ENCODE results near the gene MRC1. TPM values are rescaled to one million over a fixed set of nuclear protein-coding genes. Genes with fewer than 3 reads are reported as not detected.

Gene MRC1
- total and polyA plus RNA-seq, 2 experiments from 2014 or later: not detected

DNA sequence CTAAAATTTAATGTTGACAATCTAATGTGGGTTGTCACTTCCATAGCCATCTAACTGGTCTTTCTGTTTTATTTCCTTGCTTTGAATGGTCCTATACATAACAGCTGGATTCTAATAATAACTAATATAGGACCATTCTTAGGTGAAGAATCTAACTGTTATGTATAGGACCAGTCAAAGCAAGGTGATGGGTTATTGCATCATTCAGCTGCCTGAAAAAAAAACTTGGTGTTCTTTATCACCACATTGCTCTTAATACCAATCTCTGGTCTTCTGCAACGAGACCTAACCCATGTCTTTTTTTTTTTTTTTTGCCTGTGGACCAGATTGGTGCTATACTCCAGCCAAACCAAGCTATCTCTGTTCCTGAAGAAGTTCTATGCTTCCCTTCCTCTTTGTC is 96.9 kb downstream of the MRC1 start:
- H3K4me1 Mint-ChIP-seq: no peaks in the 10 kb centered on the region; the same call in 2 of the 3 replicates
- Histone ChIP-seq H3K79me2 (replicated peaks; ENCODE audit: insufficient read depth) (no peaks in the 10 kb centered on the region), H3K4me3 (no peak overlapping the region), H3F3A (replicated peaks; ENCODE audit: low read depth) (no peaks in the 10 kb centered on the region), H4K20me1 (replicated peaks; ENCODE audit: insufficient read depth) (no peaks in the 10 kb centered on the region), H3K4me1 (ENCODE audit: insufficient read depth) (no peaks in the 10 kb centered on the region), H3K27me3 (ENCODE audit: insufficient read depth) (no peaks in the 10 kb centered on the region), H2AFZ (no peak overlapping the region), H3K27ac (ENCODE audit: low read depth) (no peak overlapping the region), H3K36me3 (ENCODE audit: insufficient read depth) (no peaks in the 10 kb centered on the region), H3K9me2 (ENCODE audit: insufficient read depth) (no peaks in the 10 kb centered on the region), H3K4me2 (no peak overlapping the region)
- H3K27me3 Mint-ChIP-seq (ENCODE audit: insufficient read depth, low read depth, poor library complexity): peaks cover 2% of the 10 kb centered on the region
- TF ChIP-seq REST (IDR thresholded peaks at IDR 0.05; ENCODE audit: unreplicated experiment): no peak
- TF ChIP-seq JUNB (IDR thresholded peaks at IDR 0.05; ENCODE audit: unreplicated experiment): no peak
- H3K27ac Mint-ChIP-seq: peak overlapping the region; percentile 42; the same call in 1 of the 2 replicates
- no peak for DNase-seq (ENCODE audit: low spot score)
- H3K9me3 Mint-ChIP-seq: no peaks in the 10 kb centered on the region
- no peak overlapping the region for H3K4me3 Mint-ChIP-seq
- no peaks in the 10 kb centered on the region for H3K36me3 Mint-ChIP-seq (ENCODE audit: low read depth)
- no peak for ATAC-seq

DNA sequence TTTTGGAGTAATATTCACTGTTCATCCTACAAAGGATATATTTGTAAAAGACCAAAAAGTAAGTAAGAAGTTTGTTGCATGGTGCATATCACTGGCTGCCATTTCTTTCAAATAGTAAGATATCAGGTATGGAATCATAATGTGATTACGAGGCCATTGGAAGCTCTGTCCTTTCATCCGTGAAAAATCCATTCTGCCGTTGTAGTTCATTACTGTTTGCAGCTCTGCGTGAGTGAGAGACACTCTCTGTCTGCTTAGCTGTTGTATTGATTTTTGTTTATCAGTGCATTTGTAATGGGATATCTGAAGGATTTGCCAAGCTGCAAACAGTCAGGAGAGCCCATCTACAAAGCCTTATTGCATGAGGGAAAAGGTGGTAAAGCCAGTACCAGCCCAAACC is 98.5 kb downstream of the MRC1 start:
- Histone ChIP-seq H3K4me3 (no peak overlapping the region), H3K27ac (ENCODE audit: low read depth) (no peak overlapping the region), H3K4me2 (no peak overlapping the region), H3F3A (replicated peaks; ENCODE audit: low read depth) (no peaks in the 10 kb centered on the region), H3K9me2 (ENCODE audit: insufficient read depth) (no peaks in the 10 kb centered on the region), H3K79me2 (replicated peaks; ENCODE audit: insufficient read depth) (no peaks in the 10 kb centered on the region), H3K36me3 (ENCODE audit: insufficient read depth) (no peaks in the 10 kb centered on the region), H2AFZ (0 out of 2 replicates have a peak overlapping the region, but pooled peaks have one; percentile 39), H3K4me1 (ENCODE audit: insufficient read depth) (no peaks in the 10 kb centered on the region), H3K27me3 (ENCODE audit: insufficient read depth) (no peaks in the 10 kb centered on the region), H4K20me1 (replicated peaks; ENCODE audit: insufficient read depth) (no peaks in the 10 kb centered on the region)
- ATAC-seq (no peak), DNase-seq (ENCODE audit: low spot score) (no peak)
- Mint-ChIP-seq H3K4me3 (no peak overlapping the region), H3K4me1 (no peaks in the 10 kb centered on the region; the same call in 2 of the 3 replicates), H3K27me3 (ENCODE audit: insufficient read depth, low read depth, poor library complexity) (peaks cover 2% of the 10 kb centered on the region), H3K27ac (no peak overlapping the region), H3K36me3 (ENCODE audit: low read depth) (no peaks in the 10 kb centered on the region), H3K9me3 (peaks cover 4% of the 10 kb centered on the region; the same call in 1 of the 3 replicates)
- no peak for TF ChIP-seq NANOG (IDR thresholded peaks at IDR 0.05; ENCODE audit: borderline replicate concordance)

- Mint-ChIP-seq H3K4me3 (no peak overlapping the region), H3K27me3 (ENCODE audit: insufficient read depth, low read depth, poor library complexity) (peaks cover 2% of the 10 kb centered on the region), H3K36me3 (ENCODE audit: low read depth) (no peaks in the 10 kb centered on the region), H3K9me3 (peaks cover 4% of the 10 kb centered on the region; the same call in 1 of the 3 replicates), H3K27ac (no peak overlapping the region), H3K4me1 (no peaks in the 10 kb centered on the region; the same call in 2 of the 3 replicates)
- H3K36me3 ChIP-seq (ENCODE audit: insufficient read depth): no peaks in the 10 kb centered on the region
- no peaks in the 10 kb centered on the region for H4K20me1 ChIP-seq (replicated peaks; ENCODE audit: insufficient read depth)
- no peak overlapping the region for H2AFZ ChIP-seq
- H3K27me3 ChIP-seq (ENCODE audit: insufficient read depth): no peaks in the 10 kb centered on the region
- H3K4me3 ChIP-seq: no peak overlapping the region
- H3K27ac ChIP-seq (ENCODE audit: low read depth): no peak overlapping the region
- H3K9me2 ChIP-seq (ENCODE audit: insufficient read depth): no peaks in the 10 kb centered on the region
- no peaks in the 10 kb centered on the region for H3K4me1 ChIP-seq (ENCODE audit: insufficient read depth)
- DNase-seq (ENCODE audit: low spot score) (peak; percentile 81), ATAC-seq (peak; percentile 70)
- H3F3A ChIP-seq (replicated peaks; ENCODE audit: low read depth): no peaks in the 10 kb centered on the region
- no peaks in the 10 kb centered on the region for H3K79me2 ChIP-seq (replicated peaks; ENCODE audit: insufficient read depth)
- H3K4me2 ChIP-seq: no peak overlapping the region
- TF ChIP-seq CTCF (conservative IDR thresholded peaks at IDR 0.05; ENCODE audit: low read depth in 2 of 2): peak; percentile 71 to 79
Measured at GRCh38 chr10:17910125-17910789, 101.1 kb downstream of the MRC1 start.

Data from GM23338 (cell line).